ENCODE data around the gene TSC22D1. TPM values are rescaled to one million over a fixed set of nuclear protein-coding genes. Genes with fewer than 3 reads are reported as not detected.

Gene TSC22D1
- total RNA-seq, 1 experiment from 2014 or later, result 37.2 TPM

- no peaks in the 10 kb centered on the region for H3K27me3 ChIP-seq (replicated peaks; ENCODE audit: insufficient read depth, low read depth, low read length, poor library complexity)
- POLR2A ChIA-PET (ENCODE audit: low non-redundant PET), result no interaction called here
- no peaks in the 10 kb centered on the region for H3K4me1 ChIP-seq (ENCODE audit: insufficient read depth, low read length, poor library complexity, severe bottlenecking)
- no peak overlapping the region for H3K4me3 ChIP-seq (ENCODE audit: low read depth, low read length, poor library complexity, severe bottlenecking)
- intact Hi-C loops (cut with micrococcal nuclease; ENCODE audit: unreplicated experiment), result no loop called here
- H3K27ac ChIP-seq (ENCODE audit: low read depth, low read length, poor library complexity, severe bottlenecking), result no peak overlapping the region
- H3K9me3 ChIP-seq (ENCODE audit: low read depth, low read length, poor library complexity, severe bottlenecking), result no peaks in the 10 kb centered on the region
- BruUV-seq (replicated peaks), result no TSS peak
- TF ChIP-seq EZH2 (IDR thresholded peaks at IDR 0.05; ENCODE audit: borderline replicate concordance, low read depth, low read length, poor library complexity, severe bottlenecking) (no peak), CTCF (conservative IDR thresholded peaks at IDR 0.05; ENCODE audit: low read depth, low read length) (no peak)
- no peak for DNase-seq (ENCODE audit: low spot score)
- CTCF ChIA-PET, result no interaction called here
- H3K36me3 ChIP-seq (ENCODE audit: insufficient read depth, low read length, poor library complexity, severe bottlenecking), result no peaks in the 10 kb centered on the region
Observed at GRCh38 chr13:44407379-44407778, 168.8 kb downstream of the TSC22D1 start.

- no peaks in the 10 kb centered on the region for H3K27me3 ChIP-seq (replicated peaks; ENCODE audit: insufficient read depth, low read depth, low read length, poor library complexity)
- ChIA-PET CTCF (no interaction called here), POLR2A (ENCODE audit: low non-redundant PET) (no interaction called here)
- no peak for DNase-seq (ENCODE audit: low spot score)
- H3K27ac ChIP-seq (ENCODE audit: low read depth, low read length, poor library complexity, severe bottlenecking), result no peak overlapping the region
- H3K4me3 ChIP-seq (ENCODE audit: low read depth, low read length, poor library complexity, severe bottlenecking), result no peak overlapping the region
- intact Hi-C loops (cut with micrococcal nuclease; ENCODE audit: unreplicated experiment), result no loop called here
- TF ChIP-seq CTCF (conservative IDR thresholded peaks at IDR 0.05; ENCODE audit: low read depth, low read length), result no peak
- no TSS peak for BruUV-seq (replicated peaks)
- H3K4me1 ChIP-seq (ENCODE audit: insufficient read depth, low read length, poor library complexity, severe bottlenecking), result no peaks in the 10 kb centered on the region
- no peaks in the 10 kb centered on the region for H3K9me3 ChIP-seq (ENCODE audit: low read depth, low read length, poor library complexity, severe bottlenecking)
- H3K36me3 ChIP-seq (ENCODE audit: insufficient read depth, low read length, poor library complexity, severe bottlenecking), result no peaks in the 10 kb centered on the region
Observed at GRCh38 chr13:44406617-44407016, 169.5 kb downstream of the TSC22D1 start.

- no TSS peak for BruUV-seq (replicated peaks)
- H3K27ac ChIP-seq (ENCODE audit: low read depth, low read length, poor library complexity, severe bottlenecking), result no peak overlapping the region
- intact Hi-C loops (cut with micrococcal nuclease; ENCODE audit: unreplicated experiment), result no loop called here
Observed at GRCh38 chr13:44404261-44405132, 171.6 kb downstream of the TSC22D1 start.

More at GRCh38 chr13:44404261-44405132, 171.6 kb downstream of the TSC22D1 start:
- no peaks in the 10 kb centered on the region for H3K9me3 ChIP-seq (ENCODE audit: low read depth, low read length, poor library complexity, severe bottlenecking)
- ChIA-PET CTCF (no interaction called here), POLR2A (ENCODE audit: low non-redundant PET) (interaction anchor here (0.6 to 0.7 kb wide), 2 partner anchors 31 to 514 kb away, joined by 16 to 26 read pairs; no protein-coding TSS in a partner anchor)
- H3K36me3 ChIP-seq (ENCODE audit: insufficient read depth, low read length, poor library complexity, severe bottlenecking), result no peaks in the 10 kb centered on the region
- H3K4me3 ChIP-seq (ENCODE audit: low read depth, low read length, poor library complexity, severe bottlenecking), result no peak overlapping the region
- H3K27me3 ChIP-seq (replicated peaks; ENCODE audit: insufficient read depth, low read depth, low read length, poor library complexity), result no peaks in the 10 kb centered on the region
- no peak for TF ChIP-seq EZH2 (IDR thresholded peaks at IDR 0.05; ENCODE audit: borderline replicate concordance, low read depth, low read length, poor library complexity, severe bottlenecking)
- DNase-seq (ENCODE audit: low spot score), result no peak
- no peaks in the 10 kb centered on the region for H3K4me1 ChIP-seq (ENCODE audit: insufficient read depth, low read length, poor library complexity, severe bottlenecking)

All from A673 (cell line).